HK-2 (cell line): Measurements from ENCODE around the gene TIMM21.
A peak's percentile ranks its signal among the peaks of the same experiment; 100 is the strongest.

Experiments used
- DNase-seq: peaks from one replicate; pipeline ENCODE4 v3.0.0-alpha.2; 2018; ENCODE audit not compliant: unreplicated experiment

TIMM21 gene

GRCh38 chr18:74191577-74191976, 43.3 kb downstream of the TIMM21 start:
- DNase-seq, result no peak

GRCh38 chr18:74194691-74195090, 46.4 kb downstream of the TIMM21 start:
- DNase-seq, result no peak

GRCh38 chr18:74196220-74197119, 48.1 kb downstream of the TIMM21 start:
- DNase-seq, result peak; percentile 21

- DNase-seq, result no peak
Observed at GRCh38 chr18:74197705-74198341, 49.5 kb downstream of the TIMM21 start.

GRCh38 chr18:74198453-74198852, 50.1 kb downstream of the TIMM21 start:
- DNase-seq, result no peak

- DNase-seq, result no peak
Observed at GRCh38 chr18:74200780-74201179, 52.5 kb downstream of the TIMM21 start.

GRCh38 chr18:74203811-74204210, 55.5 kb downstream of the TIMM21 start:
- no peak for DNase-seq

GRCh38 chr18:74204526-74205152, 56.3 kb downstream of the TIMM21 start:
- peak; percentile 2 for DNase-seq
